Mucosa of gallbladder (tissue), 1 donor: ENCODE results near the gene BMAL2. TPM values are rescaled to one million over a fixed set of nuclear protein-coding genes. Genes with fewer than 3 reads are reported as not detected.

Source experiments
- DNase-seq: peaks from one replicate; pipeline ENCODE4 v3.0.0-alpha.2; 2020; ENCODE audit warnings: low spot score
- total RNA-seq: library from RNA; stranded (reverse); gene quantifications from one replicate; pipeline ENCODE4 v1.2.1, GENCODE V29; 2021
- donor health status: DM: no; HTN: no; CAD: no.

BMAL2 gene
- total RNA-seq, 1 donor from 2014 or later, result 8.2 TPM

DNA sequence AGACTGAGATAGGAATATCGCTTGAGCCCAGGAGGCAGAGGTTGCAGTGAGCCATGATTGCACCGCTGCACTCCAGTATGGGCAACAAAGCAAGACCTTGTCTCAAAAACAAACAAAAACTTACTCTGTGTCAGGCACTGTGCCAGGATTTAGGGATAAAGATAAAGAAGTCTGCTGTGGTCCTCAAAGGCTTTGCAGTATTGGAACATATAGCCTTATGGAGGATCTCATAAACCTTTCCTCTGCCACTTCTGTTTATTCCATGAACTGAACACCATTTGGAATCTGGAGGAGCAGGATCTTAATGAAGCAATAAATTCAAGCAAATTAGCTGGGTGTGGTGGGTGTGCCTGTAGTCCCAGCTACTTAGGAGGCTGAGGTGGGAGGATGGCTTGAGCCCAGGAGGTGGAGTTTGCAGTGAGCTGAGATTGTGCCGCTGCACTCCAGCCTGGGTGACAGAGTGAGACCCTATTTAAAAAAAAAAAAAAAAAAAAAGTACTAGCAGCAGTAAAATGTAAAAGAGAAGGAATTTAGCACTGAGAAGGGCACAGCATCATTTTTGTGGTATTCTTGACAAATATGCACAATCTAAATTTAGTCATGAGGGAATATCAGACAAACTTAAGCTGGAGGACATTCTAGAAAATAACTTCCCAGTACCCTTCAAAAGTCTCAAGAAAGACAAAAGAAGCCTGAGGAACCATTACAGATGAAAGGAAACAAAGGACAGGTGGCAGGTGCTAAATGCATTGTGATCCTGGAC, 27.1 kb downstream of the BMAL2 start:
- DNase-seq, result no peak

DNA sequence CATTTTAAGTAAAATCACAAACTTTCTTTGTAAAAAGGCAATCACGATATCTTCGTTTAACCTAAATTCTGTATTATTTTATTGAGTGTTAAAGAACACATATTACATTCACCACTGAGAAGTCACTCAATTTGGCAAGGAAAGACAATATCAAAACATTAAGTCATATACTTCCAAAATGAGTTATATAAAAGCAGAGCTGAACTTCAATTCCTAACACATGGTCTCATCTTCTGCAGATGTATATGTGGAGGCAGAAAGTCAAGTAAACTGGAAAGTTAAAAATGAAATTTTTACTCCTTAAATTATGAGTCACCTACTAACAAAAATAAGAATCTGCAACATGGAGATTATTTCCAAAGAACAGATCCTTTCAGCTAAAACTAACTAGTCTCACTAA, 28.7 kb downstream of the BMAL2 start:
- DNase-seq, result no peak

DNA sequence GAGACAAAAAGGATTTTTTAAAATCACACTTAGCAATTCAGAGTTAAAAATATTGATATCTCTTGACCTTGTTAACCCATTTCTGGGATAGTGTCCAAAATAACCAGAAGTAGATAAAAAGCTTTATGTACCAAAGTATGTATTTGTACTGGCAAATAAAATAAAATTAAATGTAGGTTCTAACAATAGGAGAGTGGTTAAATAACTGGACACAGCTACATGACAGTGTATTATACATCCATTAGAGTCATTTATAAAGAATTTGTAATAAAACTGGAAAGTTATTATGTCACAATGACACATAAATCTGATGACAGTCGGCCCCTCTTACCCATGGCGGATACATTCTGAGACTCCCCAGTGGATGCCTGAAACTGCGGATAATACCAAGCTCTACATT, 34.0 kb downstream of the BMAL2 start:
- no peak for DNase-seq

DNA sequence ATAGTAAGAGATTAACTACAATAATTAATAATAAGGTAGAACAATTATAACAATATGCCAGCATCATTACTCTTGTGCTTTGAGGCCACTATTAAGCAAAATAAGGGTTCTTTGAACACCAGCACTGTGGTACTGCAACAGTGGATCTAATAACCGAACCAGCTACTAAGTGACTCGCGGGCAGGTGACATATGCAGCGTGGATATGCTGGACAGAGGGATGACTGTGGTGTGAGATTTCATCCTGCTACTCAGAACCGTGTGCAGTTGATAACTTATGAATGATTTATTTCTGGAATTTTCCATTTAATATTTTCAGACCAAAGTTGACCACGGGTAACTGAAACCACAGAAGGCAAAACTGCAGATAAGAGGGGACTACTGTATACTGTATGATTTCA, 34.4 kb downstream of the BMAL2 start:
- no peak for DNase-seq

DNA sequence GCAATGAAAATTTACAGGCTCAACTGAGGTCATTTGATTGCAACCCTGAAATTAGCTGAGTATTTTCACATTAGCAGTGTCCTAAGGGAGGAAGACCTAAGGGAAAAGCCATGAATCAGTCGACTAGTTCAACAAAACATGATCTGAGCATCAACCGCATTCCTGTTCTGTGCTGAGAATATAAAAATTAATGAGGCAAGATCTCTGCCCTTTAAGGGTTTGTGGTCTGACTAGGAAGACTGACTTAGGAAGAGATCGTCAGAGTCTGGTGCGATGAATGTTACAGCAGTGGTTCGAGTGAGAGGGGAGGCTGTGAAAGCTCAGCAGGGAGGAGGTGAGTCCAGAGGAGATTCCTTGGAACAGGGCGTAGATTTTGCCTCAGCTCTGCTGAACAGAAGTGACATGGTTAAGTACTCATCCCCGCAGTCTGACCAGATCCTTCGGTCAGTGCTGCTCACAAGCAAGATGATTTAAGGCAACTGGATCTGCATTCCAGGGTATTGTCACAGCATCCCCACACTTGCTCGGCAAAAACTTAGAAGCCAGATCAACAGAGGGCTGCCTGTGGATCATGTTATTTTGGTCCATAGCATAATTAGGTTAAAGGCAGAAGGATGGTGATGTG, 49.6 kb downstream of the BMAL2 start:
- DNase-seq, result no peak

Other genes starting within 250 kb of the BMAL2 start
- 86.7 TPM for gene STK38L, start 88.5 kb upstream of the BMAL2 start, total RNA-seq
- gene SMCO2, start 113.9 kb downstream of the BMAL2 start, total RNA-seq, result not detected
- gene PPFIBP1, start 191.4 kb downstream of the BMAL2 start, total RNA-seq, result 46.7 TPM